HepG2 (cell line): ENCODE data around the gene S100P.

Experiments
- BRF2 ChIP-seq: sonication (generic); formaldehyde crosslinking; IDR thresholded peaks from 2 replicates; pipeline ENCODE4 v1.8.1; 2022; ENCODE audit warnings: mild to moderate bottlenecking, missing genetic modification reagents
- RERE ChIP-seq: IDR thresholded peaks from 2 replicates; pipeline ENCODE4 v1.6.1; 2016; ENCODE audit warnings: low read depth, missing genetic modification reagents, missing compliant biosample characterization
- SMARCE1 ChIP-seq: fragments of 450-650 bp; IDR thresholded peaks from 2 replicates; pipeline ENCODE4 v1.6.1; 2017; ENCODE audit warnings: borderline replicate concordance
- SMC3 ChIP-seq: IDR thresholded peaks from 2 replicates; pipeline ENCODE4 v1.6.1; 2011; ENCODE audit warnings: low read length, improper control_type of control experiment

- no peak for TF ChIP-seq SMC3
- no peak for TF ChIP-seq BRF2 (CRISPR knock-in tag)
- no peak for TF ChIP-seq SMARCE1
- TF ChIP-seq RERE (CRISPR knock-in tag): no peak
These were observed 10.1 kb downstream of the S100P start for GRCh38 chr4:6703786-6704185.
